Epithelial cell of proximal tubule (primary cell): ENCODE measurements around the gene METTL16. TPM values are rescaled to one million over a fixed set of nuclear protein-coding genes. Genes with fewer than 3 reads are reported as not detected.
"Not testable (repeated sequence)": the region's sequence is repeated elsewhere in the genome, so short reads cannot be mapped to it uniquely, and the experiment has no call there.

Experiments used
- DNase-seq: peaks from one replicate; pipeline ENCODE4 v3.0.0-alpha.2; 2011; ENCODE audit warnings: low read depth
- H3K4me3 ChIP-seq: 2 replicates; pipeline ENCODE4 v1.5.1; 2011; ENCODE audit warnings: low read depth, mild to moderate bottlenecking, low read length
- CTCF ChIP-seq: conservative IDR thresholded peaks from 2 replicates; pipeline ENCODE4 v1.5.1; 2012; ENCODE audit warnings: low read depth, mild to moderate bottlenecking, low read length
- total RNA-seq: library from RNA; depleted of rRNA; stranded (reverse); fragments of >200 nt; gene quantifications from 2 replicates; pipeline ENCODE4 v1.2.3, GENCODE V29; 2015

Gene METTL16
- total RNA-seq = 11.3 and 18.0 TPM in 2 replicates

- peak within 1 kb of the TSS; percentile 88 for H3K4me3 ChIP-seq
- no peak for TF ChIP-seq CTCF
- DNase-seq = peak; percentile 92
Measured at GRCh38 chr17:2511462-2512369, at the start of gene METTL16. Gene METTL16, minus strand, starts transcription at chr17:2511888. Its CDS starts 9,557 bp downstream, at chr17:2502331.

GRCh38 chr17:2560658-2561057 is 49.0 kb upstream of the METTL16 start:
- no peak overlapping the region for H3K4me3 ChIP-seq
- TF ChIP-seq CTCF = no peak
- DNase-seq = no peak

- TF ChIP-seq CTCF = no peak
- H3K4me3 ChIP-seq = no peak overlapping the region
- no peak for DNase-seq
Measured at GRCh38 chr17:2551928-2552327, 40.2 kb upstream of the METTL16 start.

- no peak for TF ChIP-seq CTCF
- no peak overlapping the region for H3K4me3 ChIP-seq
- DNase-seq = no peak
Measured at GRCh38 chr17:2551493-2551892, 39.8 kb upstream of the METTL16 start.

- no peak overlapping the region for H3K4me3 ChIP-seq
- TF ChIP-seq CTCF = no peak
- DNase-seq = no peak
Measured at GRCh38 chr17:2549392-2550211, 37.9 kb upstream of the METTL16 start.

- H3K4me3 ChIP-seq, DNase-seq: not testable (repeated sequence)
Measured at GRCh38 chr17:2548026-2548425, 36.3 kb upstream of the METTL16 start.

GRCh38 chr17:2547176-2547575 is 35.5 kb upstream of the METTL16 start:
- TF ChIP-seq CTCF = no peak
- no peak overlapping the region for H3K4me3 ChIP-seq
- DNase-seq = no peak
